ENCODE measurements around the gene SLC10A3. TPM values are rescaled to one million over a fixed set of nuclear protein-coding genes. Genes with fewer than 3 reads are reported as not detected.

SLC10A3 gene
- polyA plus RNA-seq, 1 of the 3 experiments (the other 2 are of a cell fraction), result 29.7 TPM

DNA sequence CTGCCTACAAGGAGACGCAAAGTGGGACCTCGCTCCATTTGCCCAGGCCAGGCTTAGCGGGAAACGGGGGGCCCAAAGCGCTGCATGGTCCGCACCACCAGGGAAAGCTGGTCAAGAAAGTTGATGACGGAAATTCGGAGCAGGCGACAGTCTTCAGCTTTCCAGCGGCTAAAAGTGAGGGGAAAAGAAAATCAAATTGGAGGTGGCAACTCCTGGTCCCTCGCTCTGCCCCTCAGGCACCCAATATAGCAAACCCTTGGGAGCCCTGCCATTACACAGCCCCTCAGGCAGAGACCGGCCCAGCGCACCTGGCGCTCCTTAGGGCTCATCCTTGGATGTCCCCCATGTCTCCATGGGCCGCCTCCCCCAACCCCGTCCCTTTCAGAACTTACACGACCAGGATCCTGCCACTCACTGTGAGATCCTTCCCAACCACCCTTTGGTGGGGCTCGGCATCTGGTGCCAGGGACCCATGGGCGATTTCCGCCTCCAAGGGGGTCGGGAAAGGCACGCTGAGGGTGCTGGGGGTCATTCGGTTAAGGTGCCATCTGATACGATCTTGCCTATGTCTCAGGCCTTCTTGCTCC lies 12.4 kb downstream of the SLC10A3 start:
- WGBS (ENCODE audit: low lambda C conversion rate), result 58% methylated on average over 16 of the region's 24 CpGs
- H3K36me3 ChIP-seq (replicated peaks in 1 of 2; ENCODE audit: control insufficient read depth in 1 of 2, insufficient read depth in 2 of 2, low read length in 1 of 2), result no peaks in the 10 kb centered on the region
- H3K4me1 ChIP-seq (ENCODE audit: control insufficient read depth in 1 of 2, insufficient read depth in 2 of 2, low read depth in 1 of 2, low read length in 1 of 2), result peaks cover 0 to 6% of the 10 kb centered on the region in 2 experiments; a peak in 1 of 4 replicates
- CTCF ChIA-PET, result interaction anchor here (1.0 to 1.3 kb wide), 3 partner anchors 15 to 58 kb away, joined by 3 to 4 read pairs (median 3); no protein-coding TSS in a partner anchor
- POLR2A ChIA-PET, result interaction anchor here (1.0 to 2.1 kb wide), 6 partner anchors 9 to 79 kb away, joined by 4 to 8 read pairs (median 5); partner anchors contain the start of genes RPL10, SLC10A3 and UBL4A
- H3K9me3 ChIP-seq, result no peaks in the 10 kb centered on the region
- H4K20me1 ChIP-seq (ENCODE audit: insufficient read depth), result no peaks in the 10 kb centered on the region
- H3K4me3 ChIP-seq (ENCODE audit: low read depth in 2 of 2, low read length in 1 of 2), result peak overlapping the region; percentile 49 to 58
- H3K27ac ChIP-seq (ENCODE audit: low read depth in 2 of 2, low read length in 1 of 2), result peak overlapping the region in 1 of 2 experiments; percentile 61; a peak in 1 of 4 replicates
- H3K79me2 ChIP-seq (ENCODE audit: insufficient read depth), result no peaks in the 10 kb centered on the region; the same call in 1 of the 2 replicates
- no peaks in the 10 kb centered on the region for H3K9me2 ChIP-seq
- H2AFZ ChIP-seq (ENCODE audit: low read depth), result no peak overlapping the region
- TF ChIP-seq MXI1 (IDR thresholded peaks at IDR 0.05; ENCODE audit: low read depth, low read length) (no peak), ELF1 (IDR thresholded peaks at IDR 0.05) (no peak), GATA2 (CRISPR knock-in tag; IDR thresholded peaks at IDR 0.05) (no peak), CHD2 (IDR thresholded peaks at IDR 0.05; ENCODE audit: low read length, partially characterized antibody) (no peak), FOXJ3 (CRISPR knock-in tag; IDR thresholded peaks at IDR 0.05) (no peak), TAF1 (IDR thresholded peaks at IDR 0.05; ENCODE audit: borderline replicate concordance, low read depth, low read length) (no peak), EZH2phosphoT487 (IDR thresholded peaks at IDR 0.05; ENCODE audit: borderline replicate concordance, low read depth) (no peak), TEAD4 (IDR thresholded peaks at IDR 0.05; ENCODE audit: borderline replicate concordance, insufficient read depth) (no peak), MEF2A (IDR thresholded peaks at IDR 0.05; ENCODE audit: borderline replicate concordance, low read depth) (no peak), RXRA (IDR thresholded peaks at IDR 0.05; ENCODE audit: borderline replicate concordance, low read depth) (no peak)
- peak overlapping the region; percentile 43; the same call in 1 of the 2 replicates for H3K9ac ChIP-seq
- H3K4me2 ChIP-seq, result peak overlapping the region; percentile 69
- H3F3A ChIP-seq (replicated peaks; ENCODE audit: insufficient read depth), result peaks cover 14% of the 10 kb centered on the region
- peaks cover 5% of the 10 kb centered on the region; the same call in 1 of the 2 replicates for H3K27me3 ChIP-seq (ENCODE audit: insufficient read depth)
- DNase-seq, result peak; percentile 14

DNA sequence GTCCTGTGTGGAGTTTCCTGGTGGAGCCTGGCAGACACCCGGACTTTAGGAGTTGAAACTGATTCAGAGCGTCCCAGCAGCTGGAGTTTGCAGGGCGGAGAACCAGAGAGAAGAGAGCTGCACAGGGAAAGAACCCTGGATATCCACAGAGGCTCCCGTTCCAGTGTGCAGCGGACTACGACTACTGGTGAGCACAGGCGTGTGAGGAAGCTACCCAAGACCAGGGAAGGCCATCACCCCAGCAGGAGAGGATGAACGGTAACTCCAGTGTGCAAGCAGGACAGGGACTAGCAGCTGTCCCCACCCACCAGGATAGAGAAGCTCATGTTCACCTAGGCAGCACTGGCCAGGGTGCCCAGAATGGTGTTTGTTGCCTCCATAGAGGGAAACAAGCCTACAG lies 13.6 kb downstream of the SLC10A3 start:
- ChIA-PET CTCF (interaction anchor here (1.2 to 1.3 kb wide), 2 partner anchors 13 to 31 kb away, joined by 3 to 4 read pairs; no protein-coding TSS in a partner anchor), POLR2A (interaction anchor here (0.9 to 2.1 kb wide), 4 partner anchors 14 to 51 kb away, joined by 3 to 8 read pairs (median 4); partner anchors contain the start of gene SLC10A3)
- no peak for DNase-seq
- H4K20me1 ChIP-seq (ENCODE audit: insufficient read depth), result no peaks in the 10 kb centered on the region
- H3K4me1 ChIP-seq (ENCODE audit: control insufficient read depth in 1 of 2, insufficient read depth in 2 of 2, low read depth in 1 of 2, low read length in 1 of 2), result peaks cover 0 to 6% of the 10 kb centered on the region in 2 experiments; a peak in 1 of 4 replicates
- H3F3A ChIP-seq (replicated peaks; ENCODE audit: insufficient read depth), result peaks cover 14% of the 10 kb centered on the region
- no peak overlapping the region for H3K9ac ChIP-seq
- H2AFZ ChIP-seq (ENCODE audit: low read depth), result no peak overlapping the region
- 85% methylated on average over 6 of the region's 8 CpGs for WGBS (ENCODE audit: low lambda C conversion rate)
- H3K4me2 ChIP-seq, result no peak overlapping the region
- H3K4me3 ChIP-seq (ENCODE audit: low read depth in 2 of 2, low read length in 1 of 2), result no peak overlapping the region
- no peaks in the 10 kb centered on the region; the same call in 1 of the 2 replicates for H3K79me2 ChIP-seq (ENCODE audit: insufficient read depth)
- no peaks in the 10 kb centered on the region for H3K36me3 ChIP-seq (replicated peaks in 1 of 2; ENCODE audit: control insufficient read depth in 1 of 2, insufficient read depth in 2 of 2, low read length in 1 of 2)
- no peaks in the 10 kb centered on the region for H3K9me3 ChIP-seq
- peaks cover 9% of the 10 kb centered on the region; the same call in 1 of the 2 replicates for H3K27me3 ChIP-seq (ENCODE audit: insufficient read depth)
- TF ChIP-seq MAX (IDR thresholded peaks at IDR 0.05; ENCODE audit: low read depth) (no peak), FOXM1 (IDR thresholded peaks at IDR 0.05; ENCODE audit: low read depth) (no peak), SIN3A (IDR thresholded peaks at IDR 0.05; ENCODE audit: borderline replicate concordance, low read depth, low read length) (no peak), POLR2AphosphoS5 (IDR thresholded peaks at IDR 0.05; ENCODE audit: low read depth, low read length) (no peak), MXI1 (IDR thresholded peaks at IDR 0.05; ENCODE audit: low read depth, low read length) (no peak), RFX5 (IDR thresholded peaks at IDR 0.05; ENCODE audit: low read length) (no peak), RAD21 (IDR thresholded peaks at IDR 0.05; ENCODE audit: low read length) (no peak), ELF1 (IDR thresholded peaks at IDR 0.05) (no peak), EZH2phosphoT487 (IDR thresholded peaks at IDR 0.05; ENCODE audit: borderline replicate concordance, low read depth) (no peak), FOSL2 (IDR thresholded peaks at IDR 0.05; ENCODE audit: borderline replicate concordance, low read depth) (no peak), IRF3 (IDR thresholded peaks at IDR 0.05; ENCODE audit: low read depth, low read length) (no peak), TCF12 (IDR thresholded peaks at IDR 0.05) (no peak)
- H3K9me2 ChIP-seq, result no peaks in the 10 kb centered on the region
- H3K27ac ChIP-seq (ENCODE audit: low read depth in 2 of 2, low read length in 1 of 2), result no peak overlapping the region
